ENCODE data around the gene DCAF5.

DCAF5 gene

GRCh38 chr14:69049675-69050074 lies 103.2 kb downstream of the DCAF5 start:
- Histone ChIP-seq H3K9me3 (no peaks in the 10 kb centered on the region), H3K36me3 (peaks cover 10% of the 10 kb centered on the region), H3K27me3 (no peaks in the 10 kb centered on the region), H3K4me3 (ENCODE audit: low read depth in 1 of 2, low read length in 1 of 2) (peak overlapping the region in 1 of 2 experiments; percentile 9), H3K4me1 (ENCODE audit: control insufficient read depth in 1 of 2, insufficient read depth in 1 of 2, low read depth in 1 of 2, low read length in 1 of 2) (peaks cover 82 to 85% of the 10 kb centered on the region in 2 experiments), H3K27ac (peak overlapping the region; percentile 91)
- no peak for TF ChIP-seq CTCF (IDR thresholded peaks at IDR 0.05)

GRCh38 chr14:69048456-69048855 lies 104.5 kb downstream of the DCAF5 start:
- peak overlapping the region; percentile 91 for H3K27ac ChIP-seq
- H3K4me3 ChIP-seq (ENCODE audit: low read depth in 1 of 2, low read length in 1 of 2), result no peak overlapping the region
- H3K27me3 ChIP-seq, result no peaks in the 10 kb centered on the region
- H3K36me3 ChIP-seq, result no peaks in the 10 kb centered on the region
- TF ChIP-seq CTCF (IDR thresholded peaks at IDR 0.05), result no peak
- H3K4me1 ChIP-seq (ENCODE audit: control insufficient read depth in 1 of 2, insufficient read depth in 1 of 2, low read depth in 1 of 2, low read length in 1 of 2), result peaks cover 94 to 97% of the 10 kb centered on the region in 2 experiments
- H3K9me3 ChIP-seq, result no peaks in the 10 kb centered on the region

- Histone ChIP-seq H3K4me3 (ENCODE audit: low read depth in 1 of 2, low read length in 1 of 2) (no peak overlapping the region), H3K9me3 (no peaks in the 10 kb centered on the region), H3K4me1 (ENCODE audit: control insufficient read depth in 1 of 2, insufficient read depth in 1 of 2, low read depth in 1 of 2, low read length in 1 of 2) (peaks cover 99% of the 10 kb centered on the region in 2 experiments), H3K27ac (peak overlapping the region; percentile 91), H3K27me3 (no peaks in the 10 kb centered on the region), H3K36me3 (no peaks in the 10 kb centered on the region)
- TF ChIP-seq CTCF (IDR thresholded peaks at IDR 0.05), result no peak
These were observed 105.7 kb downstream of the DCAF5 start for GRCh38 chr14:69047255-69047654.

GRCh38 chr14:69046476-69046860 lies 106.5 kb downstream of the DCAF5 start:
- peak overlapping the region; percentile 91 for H3K27ac ChIP-seq
- no peaks in the 10 kb centered on the region for H3K27me3 ChIP-seq
- H3K9me3 ChIP-seq, result no peaks in the 10 kb centered on the region
- H3K36me3 ChIP-seq, result no peaks in the 10 kb centered on the region
- H3K4me3 ChIP-seq (ENCODE audit: low read depth in 1 of 2, low read length in 1 of 2), result peak overlapping the region in 1 of 2 experiments; percentile 31
- TF ChIP-seq CTCF (IDR thresholded peaks at IDR 0.05), result no peak
- peaks cover 92 to 97% of the 10 kb centered on the region in 2 experiments for H3K4me1 ChIP-seq (ENCODE audit: control insufficient read depth in 1 of 2, insufficient read depth in 1 of 2, low read depth in 1 of 2, low read length in 1 of 2)

GRCh38 chr14:69045857-69046475 lies 107.0 kb downstream of the DCAF5 start:
- Histone ChIP-seq H3K4me3 (ENCODE audit: low read depth in 1 of 2, low read length in 1 of 2) (peak overlapping the region; percentile 9 to 31), H3K27ac (peak overlapping the region; percentile 91), H3K9me3 (no peaks in the 10 kb centered on the region), H3K36me3 (no peaks in the 10 kb centered on the region), H3K27me3 (no peaks in the 10 kb centered on the region), H3K4me1 (ENCODE audit: control insufficient read depth in 1 of 2, insufficient read depth in 1 of 2, low read depth in 1 of 2, low read length in 1 of 2) (peaks cover 87 to 92% of the 10 kb centered on the region in 2 experiments)
- no peak for TF ChIP-seq CTCF (IDR thresholded peaks at IDR 0.05)

Measured in neutrophil (primary cell).